Measurements from ENCODE around the gene MROH2A. TPM values are rescaled to one million over a fixed set of nuclear protein-coding genes. Genes with fewer than 3 reads are reported as not detected.

MROH2A gene
- total RNA-seq, 1 experiment from 2014 or later: not detected

DNA sequence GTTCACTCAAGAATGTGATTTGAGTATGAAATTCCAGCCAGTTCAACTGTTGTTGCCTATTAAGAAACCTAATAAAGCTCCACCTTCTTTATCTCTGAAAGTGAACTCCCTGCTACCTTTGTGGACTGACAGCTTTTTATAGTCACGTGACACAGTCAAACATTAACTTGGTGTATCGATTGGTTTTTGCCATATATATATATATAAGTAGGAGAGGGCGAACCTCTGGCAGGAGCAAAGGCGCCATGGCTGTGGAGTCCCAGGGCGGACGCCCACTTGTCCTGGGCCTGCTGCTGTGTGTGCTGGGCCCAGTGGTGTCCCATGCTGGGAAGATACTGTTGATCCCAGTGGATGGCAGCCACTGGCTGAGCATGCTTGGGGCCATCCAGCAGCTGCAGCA lies 18.1 kb upstream of the MROH2A start, which contains the start of gene UGT1A1:
Gene UGT1A1, plus strand, starts transcription at position 228 of the 400 bp plus-strand sequence. Its CDS starts 18 bp downstream, at position 246.
- no peak within 1 kb of the TSS for H3K4me2 ChIP-seq (ENCODE audit: low read length)
- no peak for DNase-seq (ENCODE audit: low read depth, low spot score)
- H4K20me1 ChIP-seq (ENCODE audit: insufficient read depth): no peaks in the 10 kb centered on the region

More for the DNA sequence above, 18.1 kb upstream of the MROH2A start, which contains the start of gene UGT1A1:
- Histone ChIP-seq H3K4me3 (replicated peaks in 1 of 2; ENCODE audit: low read depth in 1 of 2, low read length in 2 of 2) (no peak within 1 kb of the TSS), H3K79me2 (ENCODE audit: insufficient read depth, low read length) (no peaks in the 10 kb centered on the region), H3K27me3 (ENCODE audit: insufficient read depth, low read length) (no peaks in the 10 kb centered on the region), H3K27ac (ENCODE audit: low read depth, low read length) (no peak within 1 kb of the TSS), H3K9me3 (ENCODE audit: control insufficient read depth in 1 of 2, insufficient read depth in 1 of 2, low read depth in 1 of 2, low read length in 2 of 2) (no peaks in the 10 kb centered on the region), H3K36me3 (ENCODE audit: control insufficient read depth in 1 of 2, insufficient read depth in 2 of 2, low read length in 2 of 2) (no peaks in the 10 kb centered on the region), H3K4me1 (ENCODE audit: control insufficient read depth in 1 of 2, insufficient read depth in 2 of 2, low read length in 2 of 2) (peaks cover 0 to 10% of the 10 kb centered on the region in 2 experiments; a peak in 2 of 4 replicates), H3K9me2 (ENCODE audit: insufficient read depth) (no peaks in the 10 kb centered on the region), H2AFZ (ENCODE audit: low read depth, low read length, poor library complexity, severe bottlenecking) (no peak within 1 kb of the TSS), H3K9ac (ENCODE audit: low read length) (no peak within 1 kb of the TSS)
- no peak for ATAC-seq
- ChIA-PET RAD21 (ENCODE audit: low non-redundant PET in 1 of 2, low total read pairs in 2 of 2, uncharacterized antibody in 2 of 2, unreplicated experiment in 2 of 2) (no interaction called here), POLR2A (no interaction called here), CTCF (no interaction called here)
- BruUV-seq (replicated peaks): no TSS peak
- no peak for TF ChIP-seq CEBPB (IDR thresholded peaks at IDR 0.05; ENCODE audit: low read depth)
- no peak for TF ChIP-seq JUND (IDR thresholded peaks at IDR 0.05)
- TF ChIP-seq, protein P1, sequence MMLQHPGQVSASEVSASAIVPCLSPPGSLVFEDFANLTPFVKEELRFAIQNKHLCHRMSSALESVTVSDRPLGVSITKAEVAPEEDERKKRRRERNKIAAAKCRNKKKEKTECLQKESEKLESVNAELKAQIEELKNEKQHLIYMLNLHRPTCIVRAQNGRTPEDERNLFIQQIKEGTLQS (IDR thresholded peaks at IDR 0.05): no peak
- TF ChIP-seq, protein P2, sequence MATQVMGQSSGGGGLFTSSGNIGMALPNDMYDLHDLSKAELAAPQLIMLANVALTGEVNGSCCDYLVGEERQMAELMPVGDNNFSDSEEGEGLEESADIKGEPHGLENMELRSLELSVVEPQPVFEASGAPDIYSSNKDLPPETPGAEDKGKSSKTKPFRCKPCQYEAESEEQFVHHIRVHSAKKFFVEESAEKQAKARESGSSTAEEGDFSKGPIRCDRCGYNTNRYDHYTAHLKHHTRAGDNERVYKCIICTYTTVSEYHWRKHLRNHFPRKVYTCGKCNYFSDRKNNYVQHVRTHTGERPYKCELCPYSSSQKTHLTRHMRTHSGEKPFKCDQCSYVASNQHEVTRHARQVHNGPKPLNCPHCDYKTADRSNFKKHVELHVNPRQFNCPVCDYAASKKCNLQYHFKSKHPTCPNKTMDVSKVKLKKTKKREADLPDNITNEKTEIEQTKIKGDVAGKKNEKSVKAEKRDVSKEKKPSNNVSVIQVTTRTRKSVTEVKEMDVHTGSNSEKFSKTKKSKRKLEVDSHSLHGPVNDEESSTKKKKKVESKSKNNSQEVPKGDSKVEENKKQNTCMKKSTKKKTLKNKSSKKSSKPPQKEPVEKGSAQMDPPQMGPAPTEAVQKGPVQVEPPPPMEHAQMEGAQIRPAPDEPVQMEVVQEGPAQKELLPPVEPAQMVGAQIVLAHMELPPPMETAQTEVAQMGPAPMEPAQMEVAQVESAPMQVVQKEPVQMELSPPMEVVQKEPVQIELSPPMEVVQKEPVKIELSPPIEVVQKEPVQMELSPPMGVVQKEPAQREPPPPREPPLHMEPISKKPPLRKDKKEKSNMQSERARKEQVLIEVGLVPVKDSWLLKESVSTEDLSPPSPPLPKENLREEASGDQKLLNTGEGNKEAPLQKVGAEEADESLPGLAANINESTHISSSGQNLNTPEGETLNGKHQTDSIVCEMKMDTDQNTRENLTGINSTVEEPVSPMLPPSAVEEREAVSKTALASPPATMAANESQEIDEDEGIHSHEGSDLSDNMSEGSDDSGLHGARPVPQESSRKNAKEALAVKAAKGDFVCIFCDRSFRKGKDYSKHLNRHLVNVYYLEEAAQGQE (IDR thresholded peaks at IDR 0.05; ENCODE audit: low read depth): no peak
- TF ChIP-seq EZH2phosphoT487 (IDR thresholded peaks at IDR 0.05; ENCODE audit: borderline replicate concordance): no peak
- no peak for TF ChIP-seq RAD21 (IDR thresholded peaks at IDR 0.05; ENCODE audit: low read depth)
- TF ChIP-seq POLR2A (IDR thresholded peaks at IDR 0.05; ENCODE audit: borderline replicate concordance, extremely low read depth, insufficient read depth, insufficient read length): no peak
- no peak for TF ChIP-seq TCF7L2 (IDR thresholded peaks at IDR 0.05; ENCODE audit: borderline replicate concordance, extremely low read depth, insufficient read depth, insufficient read length)
- no peak for TF ChIP-seq SRF (IDR thresholded peaks at IDR 0.05; ENCODE audit: low read depth)
- TF ChIP-seq CBX3 (IDR thresholded peaks at IDR 0.05; ENCODE audit: low read depth): no peak
- TF ChIP-seq YY1 (IDR thresholded peaks at IDR 0.05; ENCODE audit: extremely low read depth, insufficient replicate concordance, low read depth, low read length): no peak
- no peak for TF ChIP-seq SP1 (IDR thresholded peaks at IDR 0.05; ENCODE audit: low read depth)
- TF ChIP-seq POLR2AphosphoS5 (IDR thresholded peaks at IDR 0.05; ENCODE audit: low read depth, low read length): no peak
- no peak for TF ChIP-seq ELF1 (IDR thresholded peaks at IDR 0.05; ENCODE audit: borderline replicate concordance, low read depth)
- TF ChIP-seq EZH2 (IDR thresholded peaks at IDR 0.05): no peak
- TF ChIP-seq, protein P3, sequence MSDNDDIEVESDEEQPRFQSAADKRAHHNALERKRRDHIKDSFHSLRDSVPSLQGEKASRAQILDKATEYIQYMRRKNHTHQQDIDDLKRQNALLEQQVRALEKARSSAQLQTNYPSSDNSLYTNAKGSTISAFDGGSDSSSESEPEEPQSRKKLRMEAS (IDR thresholded peaks at IDR 0.05): no peak
- no peak for TF ChIP-seq ZFX (IDR thresholded peaks at IDR 0.05)
- intact Hi-C loops (cut with micrococcal nuclease): no loop called here

Measured in HCT116 (cell line).